Measurements from ENCODE around the gene CC2D1A. TPM values are rescaled to one million over a fixed set of nuclear protein-coding genes. Genes with fewer than 3 reads are reported as not detected.
"Not testable (repeated sequence)": the region's sequence is repeated elsewhere in the genome, so short reads cannot be mapped to it uniquely, and the experiment has no call there.

CC2D1A gene
- total RNA-seq, 4 donors from 2014 or later: 42.7 to 99.3 (median 56.0) TPM

- TF ChIP-seq POLR2A (IDR thresholded peaks at IDR 0.05) (no peak), CTCF (IDR thresholded peaks at IDR 0.05) (no peak), EP300 (IDR thresholded peaks at IDR 0.05) (no peak)
- no peaks in the 10 kb centered on the region for H3K4me1 ChIP-seq
- no peaks in the 10 kb centered on the region for H3K9me3 ChIP-seq
- no peak for DNase-seq (ENCODE audit: low spot score in 2 of 2)
- no peak overlapping the region for H3K4me3 ChIP-seq
- peaks cover 0 to 99% (median 28%) of the 10 kb centered on the region in 3 donors for H3K36me3 ChIP-seq
- no peak overlapping the region for H3K27ac ChIP-seq
- H3K27me3 ChIP-seq: no peaks in the 10 kb centered on the region
- WGBS, 2 donors: 84 to 93% methylated on average over 14 to 22 of the region's 22 CpGs
Observed at GRCh38 chr19:13968383-13968935, 62.5 kb downstream of the CC2D1A start.

GRCh38 chr19:13968999-13969398, 63.0 kb downstream of the CC2D1A start:
- Histone ChIP-seq H3K4me3 (no peak overlapping the region), H3K27me3 (no peaks in the 10 kb centered on the region), H3K4me1 (no peaks in the 10 kb centered on the region), H3K9me3 (no peaks in the 10 kb centered on the region), H3K36me3 (peaks cover 0 to 99% (median 24%) of the 10 kb centered on the region in 3 donors), H3K27ac (no peak overlapping the region)
- 92 to 95% methylated on average over 18 of the region's 18 CpGs for WGBS, 2 donors
- no peak for DNase-seq (ENCODE audit: low spot score in 2 of 2)
- TF ChIP-seq POLR2A (IDR thresholded peaks at IDR 0.05) (no peak), CTCF (IDR thresholded peaks at IDR 0.05) (no peak), EP300 (IDR thresholded peaks at IDR 0.05) (no peak)

- WGBS, 2 donors: 90% methylated on average over 14 to 18 of the region's 18 CpGs
- DNase-seq (ENCODE audit: low spot score in 2 of 2): no peak
- Histone ChIP-seq H3K36me3 (peaks cover 0 to 97% (median 24%) of the 10 kb centered on the region in 3 donors), H3K4me1 (no peaks in the 10 kb centered on the region), H3K9me3 (no peaks in the 10 kb centered on the region), H3K27ac (no peak overlapping the region), H3K27me3 (no peaks in the 10 kb centered on the region), H3K4me3 (no peak overlapping the region)
- TF ChIP-seq POLR2A (IDR thresholded peaks at IDR 0.05): no peak
- no peak for TF ChIP-seq EP300 (IDR thresholded peaks at IDR 0.05)
- no peak for TF ChIP-seq CTCF (IDR thresholded peaks at IDR 0.05)
Observed at GRCh38 chr19:13969897-13970296, 63.9 kb downstream of the CC2D1A start.

- peaks cover 0 to 96% (median 15%) of the 10 kb centered on the region in 3 donors for H3K36me3 ChIP-seq
- 85 to 92% methylated on average over 15 of the region's 15 CpGs for WGBS, 2 donors
- H3K27me3 ChIP-seq; H3K27ac ChIP-seq; H3K4me1 ChIP-seq; H3K4me3 ChIP-seq; H3K9me3 ChIP-seq; DNase-seq (ENCODE audit: low spot score in 2 of 2): not testable (repeated sequence)
Observed at GRCh38 chr19:13971868-13972267, 65.9 kb downstream of the CC2D1A start.

- H3K4me1 ChIP-seq: no peaks in the 10 kb centered on the region
- no peak overlapping the region for H3K4me3 ChIP-seq
- WGBS, 2 donors: 87 to 91% methylated on average over 27 to 36 of the region's 37 CpGs
- H3K27ac ChIP-seq: no peak overlapping the region
- H3K9me3 ChIP-seq: no peaks in the 10 kb centered on the region
- no peaks in the 10 kb centered on the region for H3K27me3 ChIP-seq
- no peak for DNase-seq (ENCODE audit: low spot score in 2 of 2)
- TF ChIP-seq EP300 (IDR thresholded peaks at IDR 0.05): no peak
- no peak for TF ChIP-seq POLR2A (IDR thresholded peaks at IDR 0.05)
- TF ChIP-seq CTCF (IDR thresholded peaks at IDR 0.05): no peak
- peaks cover 0 to 94% (median 15%) of the 10 kb centered on the region in 3 donors for H3K36me3 ChIP-seq
Observed at GRCh38 chr19:13972368-13973155, 66.6 kb downstream of the CC2D1A start.

- H3K36me3 ChIP-seq: peaks cover 0 to 85% (median 13%) of the 10 kb centered on the region in 3 donors
- not testable (repeated sequence) for H3K27me3 ChIP-seq; H3K4me3 ChIP-seq; H3K27ac ChIP-seq; H3K9me3 ChIP-seq; H3K4me1 ChIP-seq; DNase-seq (ENCODE audit: low spot score in 2 of 2)
- WGBS, 2 donors: 93 to 97% methylated on average over 3 of the region's 3 CpGs
Observed at GRCh38 chr19:13973479-13973878, 67.5 kb downstream of the CC2D1A start.

Measured in tibial nerve (tissue), 4 donors.